ENCODE data around the gene PIK3R6. TPM values are rescaled to one million over a fixed set of nuclear protein-coding genes. Genes with fewer than 3 reads are reported as not detected.

The PIK3R6 gene
- total and polyA plus RNA-seq, 2 experiments from 2014 or later: 0.11 to 0.24 TPM

GRCh38 chr17:8900626-8901585 lies 33.4 kb upstream of the PIK3R6 start:
- Mint-ChIP-seq H3K27ac (no peak overlapping the region), H3K9me3 (no peaks in the 10 kb centered on the region), H3K4me1 (peaks cover 25% of the 10 kb centered on the region), H3K27me3 (ENCODE audit: insufficient read depth, low read depth, poor library complexity) (peaks cover 2% of the 10 kb centered on the region), H3K36me3 (ENCODE audit: low read depth) (no peaks in the 10 kb centered on the region), H3K4me3 (peak overlapping the region; percentile 31; the same call in 1 of the 3 replicates)
- Histone ChIP-seq H3K4me1 (ENCODE audit: insufficient read depth) (peaks cover 16% of the 10 kb centered on the region), H3K36me3 (ENCODE audit: insufficient read depth) (no peaks in the 10 kb centered on the region), H3K4me2 (peak overlapping the region; percentile 74), H3K27ac (ENCODE audit: low read depth) (peak overlapping the region; percentile 39; the same call in 1 of the 2 replicates), H3K27me3 (ENCODE audit: insufficient read depth) (no peaks in the 10 kb centered on the region), H3K79me2 (replicated peaks; ENCODE audit: insufficient read depth) (no peaks in the 10 kb centered on the region), H3K9me2 (ENCODE audit: insufficient read depth) (peaks cover 5% of the 10 kb centered on the region; the same call in 1 of the 2 replicates), H2AFZ (peak overlapping the region; percentile 93), H4K20me1 (replicated peaks; ENCODE audit: insufficient read depth) (no peaks in the 10 kb centered on the region), H3K4me3 (peak overlapping the region; percentile 36; the same call in 1 of the 2 replicates), H3F3A (replicated peaks; ENCODE audit: low read depth) (no peaks in the 10 kb centered on the region)
- DNase-seq (ENCODE audit: low spot score) (peak; percentile 39), ATAC-seq (peak; percentile 65)
- peak; percentile 28 to 47; a peak in 3 of 4 replicates for TF ChIP-seq CTCF (conservative IDR thresholded peaks at IDR 0.05; ENCODE audit: low read depth in 2 of 2)
- TF ChIP-seq ZNF462 (CRISPR knock-in tag; IDR thresholded peaks at IDR 0.05): no peak; the same call in 1 of the 2 replicates
- TF ChIP-seq ZNF114 (CRISPR knock-in tag; IDR thresholded peaks at IDR 0.05): peak; percentile 43; the same call in 1 of the 2 replicates
